HK-2 (cell line): ENCODE data around the gene SERP1.
"Not testable (repeated sequence)": the region's sequence is repeated elsewhere in the genome, so short reads cannot be mapped to it uniquely, and the experiment has no call there.

Source experiments
- DNase-seq: peaks from one replicate; pipeline ENCODE4 v3.0.0-alpha.2; 2018; ENCODE audit not compliant: unreplicated experiment

The SERP1 gene

DNA sequence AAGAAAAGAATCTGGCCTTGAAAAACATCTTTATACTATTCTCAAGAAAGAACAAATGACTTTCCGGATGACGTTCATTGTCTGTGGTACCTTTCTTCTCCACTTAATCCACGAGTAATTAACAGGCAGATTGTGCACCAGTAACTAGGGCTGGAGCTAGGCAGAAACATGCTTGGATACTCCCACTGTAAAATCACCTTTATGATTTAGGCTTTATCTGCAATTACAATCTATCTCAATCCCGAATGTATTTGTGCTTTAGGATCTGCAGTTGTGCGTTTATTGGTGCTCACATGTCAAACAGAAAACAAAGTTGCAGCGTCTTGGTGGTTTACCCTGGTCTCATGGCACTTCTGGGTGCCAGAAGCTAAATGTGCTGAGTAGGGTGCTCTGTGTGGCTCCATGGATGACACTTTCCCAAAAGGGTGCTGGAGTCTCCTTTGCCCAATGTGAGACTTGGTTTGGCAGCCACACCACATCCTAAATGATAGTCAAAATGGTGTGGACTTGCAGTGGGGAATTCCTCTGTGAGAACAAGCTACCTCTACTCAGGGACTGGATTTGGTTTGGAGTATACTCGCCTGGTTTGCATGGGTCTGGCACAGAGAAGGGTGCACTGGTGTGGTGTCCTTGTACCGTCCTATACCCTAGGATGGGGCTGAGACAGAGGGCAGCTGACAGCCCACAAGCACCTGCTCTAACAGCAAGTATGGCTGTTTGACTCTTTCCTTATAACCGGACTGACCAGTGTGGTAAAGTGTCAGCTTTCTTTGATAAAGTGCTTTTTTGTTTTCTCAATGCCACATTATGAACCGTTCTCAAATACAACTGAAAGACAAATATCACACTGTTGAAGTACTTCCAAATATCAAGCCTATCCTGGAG, 7.7 kb downstream of the SERP1 start:
- DNase-seq = no peak

DNA sequence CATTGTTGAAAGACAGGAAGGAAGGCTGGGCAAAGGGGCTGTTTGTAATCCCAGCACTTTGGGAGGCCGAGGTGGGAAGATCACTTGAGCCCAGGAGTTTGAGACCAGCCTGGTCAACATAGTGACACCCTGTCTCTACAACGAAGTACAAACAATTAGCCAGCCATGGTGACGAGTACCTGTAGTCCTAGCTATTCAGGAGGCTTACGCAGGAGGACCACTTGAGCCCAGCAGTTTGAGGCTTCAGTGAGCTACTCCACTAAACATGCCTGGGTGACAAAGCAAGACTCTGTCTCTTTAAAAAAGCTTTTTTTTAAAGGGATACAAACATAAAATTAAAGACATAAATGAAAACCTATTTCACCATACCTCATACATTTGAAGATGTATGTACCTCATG, 11.1 kb downstream of the SERP1 start:
- DNase-seq = no peak

DNA sequence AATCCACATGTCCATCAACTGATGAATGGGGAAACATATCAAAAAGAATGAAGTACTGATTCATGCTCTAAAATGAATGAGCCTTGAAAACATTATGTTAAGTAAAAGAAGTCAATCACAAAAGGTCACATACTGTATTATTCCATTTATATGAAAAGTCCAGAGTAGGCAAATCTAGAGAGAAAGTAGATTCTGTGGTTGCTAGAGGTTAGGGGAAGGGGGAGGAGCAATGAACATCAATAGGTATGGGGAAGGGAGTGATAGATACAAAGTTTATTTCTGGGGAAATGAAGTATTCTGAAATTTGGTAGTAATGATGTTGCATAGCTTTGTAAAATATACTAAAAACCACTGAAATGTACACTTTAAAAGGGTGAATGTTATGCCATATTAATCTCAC, 14.5 kb downstream of the SERP1 start:
- no peak for DNase-seq

DNA sequence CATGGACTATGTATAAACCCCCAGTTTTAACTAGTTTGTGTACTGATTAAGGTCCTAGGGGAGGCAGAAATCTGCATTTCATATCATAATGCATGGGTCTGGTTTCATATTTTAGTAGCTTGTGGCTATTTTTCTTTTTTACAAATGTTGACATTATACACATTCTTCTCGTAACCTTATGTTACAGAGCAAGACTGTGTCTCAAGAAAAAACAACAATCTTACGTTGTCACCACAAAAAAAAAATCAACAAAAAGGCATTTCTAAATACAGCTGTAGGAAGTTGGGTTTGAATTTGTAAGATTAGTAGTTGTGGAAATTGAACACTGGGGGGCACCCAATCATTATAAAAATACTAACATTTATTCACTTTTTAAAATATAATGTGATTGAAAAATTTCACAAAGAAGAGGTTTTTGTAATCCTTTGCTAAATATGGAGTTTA, 17.9 kb downstream of the SERP1 start:
- DNase-seq = no peak

DNA sequence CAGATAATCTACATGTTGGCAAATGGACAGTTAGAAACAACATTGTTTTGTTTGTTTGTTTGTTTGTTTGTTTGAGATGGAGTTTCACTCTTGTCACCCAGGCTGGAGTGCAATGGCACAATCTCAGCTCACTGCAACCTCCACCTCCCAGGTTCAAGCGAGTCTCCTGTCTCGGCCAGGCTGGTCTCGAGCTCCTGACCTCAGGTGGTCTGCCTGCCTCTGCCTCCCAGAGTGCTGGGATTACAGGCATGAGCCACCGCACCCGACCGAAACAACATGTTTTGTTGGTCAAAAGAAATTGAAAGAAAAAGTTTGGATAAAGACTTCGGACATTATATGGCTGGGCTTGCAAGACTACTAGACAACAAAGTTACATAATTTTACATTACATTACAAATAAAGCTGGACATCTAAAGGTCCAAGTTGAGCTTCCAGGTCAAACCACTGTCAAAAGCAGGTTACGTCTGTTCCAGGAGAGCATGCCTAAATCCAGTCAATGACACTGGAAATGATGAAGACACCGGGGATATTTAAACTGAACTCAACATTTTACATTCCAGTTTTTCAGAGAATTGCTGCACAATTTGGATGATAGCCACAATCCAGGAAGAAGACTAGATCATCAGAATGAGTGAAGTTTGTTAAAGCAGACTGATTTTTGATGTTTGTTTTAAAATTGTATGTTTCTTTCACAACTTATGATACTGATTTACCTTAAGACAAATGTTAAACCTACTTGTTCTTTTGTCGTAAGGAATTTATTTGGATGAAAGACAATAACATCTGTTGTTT, 18.6 kb downstream of the SERP1 start:
- no peak for DNase-seq

DNA sequence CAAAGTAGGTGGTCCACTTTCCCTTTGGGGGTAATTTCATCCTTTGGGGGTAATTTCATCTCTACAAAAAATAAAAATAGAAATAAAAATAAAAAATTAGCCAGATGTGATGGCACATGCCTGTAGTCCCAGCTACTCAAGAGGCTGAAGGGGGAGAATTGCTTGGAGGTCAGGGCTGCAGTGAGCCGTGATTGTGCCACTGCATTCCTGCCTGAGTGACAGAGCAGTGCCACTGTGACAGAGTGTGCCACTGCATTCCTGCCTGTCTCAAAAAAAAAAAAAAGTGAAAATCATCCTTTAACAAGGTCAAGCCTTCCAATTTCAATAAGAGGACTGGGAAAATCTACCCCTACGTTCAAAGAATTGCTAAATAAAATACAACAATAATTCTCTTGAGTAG, 22.8 kb downstream of the SERP1 start:
- DNase-seq = no peak

DNA sequence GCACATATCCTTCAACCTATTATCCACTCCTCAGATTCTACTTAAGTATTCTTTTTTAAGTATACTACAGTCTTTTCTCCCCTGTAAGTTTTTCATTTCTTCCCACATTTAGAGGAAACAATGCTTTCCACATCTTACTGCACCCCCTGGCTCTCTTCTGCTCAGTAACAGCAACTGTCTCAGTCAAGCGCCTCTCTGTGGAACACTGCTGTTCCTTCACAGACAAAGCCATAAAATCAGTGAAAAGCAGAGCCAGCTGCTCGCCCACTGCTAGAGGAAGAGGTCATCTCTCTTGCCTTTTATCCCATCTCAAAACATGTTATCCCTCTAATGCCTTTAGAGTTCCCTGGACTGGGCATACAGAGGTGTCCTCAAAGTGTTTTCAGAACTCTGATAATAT, 24.8 kb downstream of the SERP1 start:
- no peak for DNase-seq

DNA sequence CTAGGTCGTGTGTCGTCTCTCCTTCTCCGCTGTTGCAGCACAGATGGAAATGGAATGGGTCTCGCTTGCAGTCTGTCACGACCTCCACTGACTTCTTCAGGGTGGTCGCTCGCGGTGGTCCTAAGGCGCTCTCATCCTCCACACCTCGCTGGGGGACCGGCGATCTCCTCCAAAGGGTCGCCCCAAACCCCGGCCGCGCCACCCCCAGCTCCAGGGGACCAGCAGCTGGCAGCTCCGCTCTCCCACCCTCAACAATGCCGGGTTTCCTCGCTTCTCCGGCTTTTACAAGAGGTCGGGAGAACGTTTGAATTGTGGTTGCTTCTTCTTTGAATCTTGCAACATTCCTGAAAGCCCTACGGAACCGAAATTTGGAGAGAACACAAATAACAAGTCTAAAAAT, 25.9 kb downstream of the SERP1 start:
- no peak for DNase-seq

DNA sequence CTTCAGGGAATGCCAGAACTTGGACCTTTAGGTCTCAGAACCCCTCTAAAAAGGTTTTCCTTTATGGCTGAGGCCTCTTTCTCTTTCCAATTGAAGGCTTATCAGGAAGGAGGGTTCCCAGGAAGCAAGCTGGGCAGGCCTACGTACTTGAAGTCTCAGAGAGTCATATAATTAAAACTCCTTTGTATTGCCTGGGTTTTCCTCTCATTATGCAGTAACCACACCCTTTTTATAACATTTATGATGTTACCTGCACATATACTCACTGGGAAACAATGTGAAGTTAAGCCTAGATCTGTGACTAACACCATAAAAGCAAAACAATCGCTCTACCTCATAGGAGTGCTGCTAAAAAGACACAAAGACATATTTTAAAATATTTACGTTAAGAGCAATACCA, 27.3 kb downstream of the SERP1 start:
- DNase-seq = no peak

DNA sequence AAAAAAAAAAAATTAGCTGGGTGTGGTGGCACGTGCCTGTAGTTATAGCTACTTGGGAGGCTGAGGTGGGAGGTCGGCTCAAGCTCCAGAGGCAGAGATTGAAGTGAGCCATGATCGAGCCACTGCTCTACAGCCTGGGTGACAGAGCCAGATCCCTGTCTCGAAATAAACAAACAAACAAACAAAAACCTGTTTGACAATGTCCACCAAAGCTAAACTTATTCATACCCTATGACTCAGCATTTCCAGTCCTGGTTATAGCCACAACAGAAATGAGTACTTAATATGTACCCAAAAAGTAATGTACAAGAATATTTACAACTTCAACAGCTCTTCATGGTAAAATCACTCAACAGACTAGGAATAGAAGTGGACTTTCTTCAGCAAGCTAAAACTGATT, 31.1 kb downstream of the SERP1 start:
- no peak for DNase-seq

DNA sequence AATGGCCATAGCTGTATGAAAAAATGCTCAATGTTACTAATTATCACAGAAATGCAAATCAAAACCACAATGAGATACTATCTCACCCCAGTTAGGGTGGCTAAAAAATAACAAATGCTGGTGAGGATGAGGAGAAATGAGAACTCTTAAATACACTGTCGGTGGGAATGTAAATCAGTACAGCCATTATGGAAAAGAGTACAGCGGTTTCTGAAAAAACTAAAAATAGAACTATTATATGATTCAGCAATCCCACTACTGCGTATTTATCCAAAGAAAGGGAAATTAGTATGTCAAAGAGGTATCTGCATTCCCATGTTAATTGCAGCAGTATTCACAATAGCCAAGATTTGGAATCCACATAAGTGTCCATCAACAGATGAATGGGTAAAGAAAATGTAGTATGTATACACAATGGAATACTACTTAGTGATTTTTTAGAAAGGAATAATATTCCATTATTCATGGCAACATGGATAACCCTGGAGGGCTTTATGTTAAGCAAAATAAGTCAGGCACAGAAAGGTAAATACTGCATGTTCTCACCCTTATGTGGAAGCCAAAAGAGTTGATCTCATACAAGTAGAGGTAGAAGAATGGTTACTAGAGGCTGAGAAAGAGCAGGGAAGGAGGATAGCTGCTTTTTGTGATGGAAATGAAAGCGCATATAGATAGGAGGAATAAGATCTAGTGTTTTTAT, 35.0 kb downstream of the SERP1 start:
- DNase-seq = no peak

DNA sequence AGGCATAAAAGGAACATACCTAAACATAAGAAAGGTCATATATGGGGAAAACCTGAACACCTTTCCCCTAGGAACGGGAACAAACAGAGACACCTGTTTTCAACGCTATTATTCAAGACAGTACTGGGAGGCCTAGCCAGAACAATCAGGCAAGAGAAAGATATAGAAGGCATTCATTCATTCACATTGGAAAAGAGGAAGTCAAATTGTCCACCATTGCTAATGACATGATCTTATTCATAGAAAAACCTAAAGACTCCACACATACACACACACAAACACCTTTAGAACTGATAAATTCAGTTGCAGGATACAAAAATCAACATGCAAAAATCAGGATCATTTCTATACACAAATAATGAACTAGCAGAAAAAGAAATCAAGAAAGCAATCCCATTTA, 36.5 kb downstream of the SERP1 start:
- no peak for DNase-seq

DNA sequence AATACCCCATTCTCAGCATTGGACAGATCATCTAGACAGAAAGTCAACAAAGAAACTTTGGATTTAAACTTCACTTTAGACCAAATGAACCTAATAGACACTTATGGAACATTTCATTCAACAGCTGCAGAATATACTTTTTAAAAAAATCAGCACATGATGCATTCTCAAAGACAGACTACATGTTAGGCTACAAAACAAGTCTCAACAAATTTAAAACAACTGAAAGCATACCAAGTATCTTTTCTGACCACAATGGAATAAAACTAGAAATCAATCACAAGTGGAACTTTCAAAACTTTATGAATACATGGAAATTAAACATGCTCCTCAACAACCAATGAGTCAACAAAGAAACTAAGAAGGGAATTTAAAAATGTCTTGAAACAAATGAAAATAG, 37.9 kb downstream of the SERP1 start:
- no peak for DNase-seq

DNA sequence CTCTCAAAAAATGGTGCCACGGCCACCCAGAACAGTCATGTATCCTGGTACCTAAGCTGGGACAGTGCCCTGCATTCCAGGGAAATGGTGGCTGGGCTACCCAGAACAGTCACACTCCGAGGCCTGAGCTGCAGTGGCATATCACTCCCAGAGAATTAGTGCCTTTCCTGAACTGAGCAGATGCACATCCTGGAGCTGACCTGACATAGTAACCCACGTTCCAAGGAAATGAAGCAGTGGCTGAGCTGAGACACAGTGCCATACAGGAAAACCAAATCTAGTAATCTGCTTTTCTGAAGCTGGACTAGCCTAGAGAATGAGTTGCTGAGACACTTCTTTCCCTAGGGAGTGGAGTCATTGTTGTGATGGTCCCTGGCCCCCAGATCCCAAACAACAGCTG, 41.8 kb downstream of the SERP1 start:
- DNase-seq = no peak

DNA sequence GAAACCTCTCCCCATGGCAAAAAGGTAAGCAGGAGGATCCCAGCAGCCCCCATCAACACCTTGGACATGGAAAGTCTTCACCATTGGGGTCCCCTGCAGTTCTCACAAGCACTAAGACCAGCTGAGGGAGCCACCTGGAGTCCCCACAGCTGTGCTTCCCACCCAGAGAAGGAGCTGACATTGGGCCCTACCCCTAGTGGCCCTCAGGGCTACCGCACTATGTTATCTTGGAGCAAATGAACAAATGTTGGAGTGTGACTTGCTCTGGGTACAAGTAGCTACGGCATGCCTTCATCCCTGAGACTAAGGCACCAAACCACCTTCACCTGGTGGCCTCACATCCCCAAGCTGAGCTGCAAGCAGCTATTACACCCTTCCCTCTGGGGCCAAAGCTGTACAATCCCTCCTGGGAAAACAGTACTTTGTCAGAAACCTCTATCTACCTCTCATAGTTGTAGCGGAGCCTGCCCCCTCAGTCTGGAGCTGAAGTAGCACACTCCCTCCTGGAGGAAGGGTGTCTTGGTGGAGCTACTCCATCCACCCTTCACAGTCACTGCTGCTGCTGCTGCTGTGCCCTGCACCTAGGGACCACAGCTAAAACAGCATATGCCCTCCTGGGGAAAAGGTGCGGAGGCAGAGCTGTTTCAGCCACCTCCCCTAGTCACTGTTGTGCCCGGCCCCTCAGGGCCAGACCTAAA, 42.7 kb downstream of the SERP1 start:
- DNase-seq = no peak

DNA sequence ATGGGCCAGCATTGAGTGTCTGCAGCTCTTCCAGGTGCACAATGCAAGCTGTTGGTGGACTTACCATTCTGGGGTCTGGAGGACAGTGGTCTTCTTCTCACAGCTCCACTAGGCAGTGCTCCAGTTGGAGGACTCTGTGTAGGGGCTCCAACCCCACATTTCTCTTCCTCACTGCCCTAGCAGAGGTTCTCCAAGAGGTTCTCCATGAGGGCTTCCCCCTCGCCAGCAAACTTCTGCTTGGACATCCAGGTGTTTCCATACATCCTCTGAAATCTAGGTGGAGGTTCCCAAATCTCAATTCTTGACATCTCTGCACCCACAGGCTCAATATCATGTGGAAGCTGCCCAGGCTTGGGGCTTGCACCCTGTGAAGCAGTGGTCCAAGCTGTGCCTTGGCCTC, 45.3 kb downstream of the SERP1 start:
- DNase-seq = not testable (repeated sequence)

DNA sequence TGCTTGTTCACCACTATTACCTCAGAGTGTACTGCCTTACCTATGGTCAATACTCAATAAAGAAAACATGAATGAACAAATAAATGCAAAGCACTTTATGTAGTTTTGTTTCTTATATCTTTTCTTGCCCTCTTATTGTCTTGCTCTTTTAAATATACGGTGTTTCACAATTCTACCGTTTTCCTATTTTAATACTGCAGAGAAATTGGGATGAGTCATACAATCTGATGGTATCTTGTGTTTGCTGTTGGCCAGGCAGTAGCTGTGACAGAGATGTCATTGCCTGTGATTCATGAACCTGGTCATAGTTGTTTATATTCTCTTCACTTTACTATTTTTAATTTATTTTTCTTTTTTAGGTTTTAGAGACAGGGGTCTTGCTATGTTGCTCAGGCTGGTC, 48.3 kb downstream of the SERP1 start:
- no peak for DNase-seq

DNA sequence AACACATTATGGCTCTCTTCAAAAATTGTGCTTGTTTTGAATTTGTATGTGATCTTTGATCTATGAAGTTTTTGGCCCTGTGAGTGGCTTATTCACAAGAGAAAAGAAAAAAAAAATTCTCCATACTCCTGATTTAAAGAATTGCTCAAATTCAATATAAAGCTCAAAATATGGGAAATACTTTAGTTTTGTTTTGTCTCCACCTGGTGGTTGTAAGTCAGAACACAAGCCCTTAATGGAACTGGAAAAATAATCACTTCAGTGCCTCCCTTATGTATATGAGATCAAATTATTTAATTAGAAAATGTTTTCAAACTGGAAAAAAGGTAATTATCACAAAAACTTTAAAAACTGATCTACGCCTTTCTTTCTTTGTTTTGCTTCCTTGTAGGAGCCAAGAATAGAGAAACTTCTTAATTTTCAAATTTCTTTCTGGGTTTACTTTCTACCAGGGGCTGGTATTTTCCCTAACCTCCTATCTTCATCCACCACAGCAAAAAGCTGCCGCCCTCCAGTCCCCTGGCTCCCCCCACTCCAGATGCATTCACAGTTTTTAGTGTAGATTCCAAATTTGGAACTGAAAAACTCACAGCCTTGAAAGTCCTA, 50.6 kb downstream of the SERP1 start:
- no peak for DNase-seq

DNA sequence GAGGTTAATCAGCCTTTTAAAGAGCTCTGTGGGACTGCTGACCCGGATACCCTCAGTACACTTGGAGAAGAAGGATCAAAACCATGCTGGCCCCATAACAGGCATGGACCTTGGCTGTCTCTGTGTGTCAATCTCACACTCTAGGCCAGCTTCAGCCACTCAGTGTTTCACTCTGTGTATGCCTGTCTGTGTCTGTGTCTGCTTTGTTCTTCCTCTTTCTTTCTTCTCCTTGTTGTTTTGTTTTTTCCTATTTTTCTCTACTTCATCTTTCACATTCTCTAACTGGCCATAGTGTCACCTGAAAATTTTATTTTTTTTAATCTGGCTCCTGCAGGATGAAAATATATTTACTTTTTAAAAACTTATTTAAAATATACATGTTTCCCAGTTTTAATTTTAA, 51.1 kb downstream of the SERP1 start:
- DNase-seq = peak; percentile 14

DNA sequence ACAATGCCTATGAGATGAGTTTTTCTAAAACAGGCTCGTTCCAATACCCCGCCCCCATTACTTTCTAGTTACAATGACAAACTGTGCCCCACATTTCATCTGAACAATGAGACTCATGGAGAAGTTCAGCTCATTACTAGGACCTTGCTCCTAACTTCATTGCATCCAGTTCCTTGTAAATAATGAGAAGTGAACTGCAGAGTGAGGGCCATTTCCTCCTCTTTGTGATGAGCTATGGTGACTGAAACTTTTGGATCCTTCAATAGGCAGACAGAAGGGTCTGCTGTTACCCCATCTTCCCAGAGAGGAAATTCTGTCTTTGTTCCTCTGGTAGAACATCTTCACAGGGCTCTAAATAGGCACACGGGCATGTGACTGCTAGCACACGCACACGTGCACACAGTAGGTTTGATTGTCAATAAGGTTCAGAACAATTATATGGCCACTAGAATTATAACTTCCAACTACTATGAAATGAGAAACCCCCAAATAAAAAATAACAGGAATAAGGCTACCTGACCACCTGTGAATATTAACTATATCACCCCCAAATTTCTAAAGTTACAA, 51.8 kb downstream of the SERP1 start:
- no peak for DNase-seq
